HG03066 (cell line): ENCODE measurements around the gene LMAN2L.

Experiments
- ATAC-seq: cut with Tn5 transposase; IDR thresholded peaks from one replicate; pipeline ENCODE4 v1.9.1; 2021; ENCODE audit warnings: low read depth; ENCODE audit not compliant: unreplicated experiment

LMAN2L gene

GRCh38 chr2:96662360-96662759, 77.5 kb downstream of the LMAN2L start:
- no peak for ATAC-seq

DNA sequence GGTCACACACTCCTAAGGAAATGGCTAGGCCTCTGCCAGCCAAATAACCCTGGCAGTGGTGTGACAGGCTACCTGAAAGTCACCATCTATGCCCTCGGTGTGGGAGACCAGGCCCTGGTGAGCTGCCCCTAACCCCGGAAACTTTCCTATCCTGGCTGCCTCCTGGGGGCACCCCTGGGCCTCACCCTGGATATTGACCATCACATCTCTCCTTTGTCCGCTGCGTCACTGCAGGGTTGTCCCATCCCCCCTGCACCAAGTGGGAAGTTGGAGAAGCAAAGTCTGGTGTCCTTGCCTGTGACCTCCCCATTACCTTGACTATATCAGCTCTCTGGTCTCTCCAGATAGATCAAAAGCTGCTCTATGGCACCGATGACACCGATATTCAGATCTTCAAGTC, 78.5 kb downstream of the LMAN2L start:
- no peak for ATAC-seq

GRCh38 chr2:96656540-96656939, 83.3 kb downstream of the LMAN2L start:
- ATAC-seq, result no peak
